Upper lobe of left lung (tissue), 4 donors: Measurements from ENCODE around the gene NHERF1.

Experiments used
- CTCF ChIP-seq, 6 experiments: fragments of 450-650 bp in 4 of 6; fragments of 200-600 bp in 2 of 6; sonication (generic) in 2 of 6; IDR thresholded peaks; one replicate each; pipeline ENCODE4 v1.5.1; 2016 to 2019; ENCODE audit warnings: antibody characterized with exemption in 6 of 6
- EP300 ChIP-seq, 4 donors: sonication (generic); formaldehyde crosslinking; IDR thresholded peaks; one replicate each; pipeline ENCODE4 v1.5.1; 2017; ENCODE audit warnings: antibody characterized with exemption in 4 of 4, control low read depth in 2 of 4
- POLR2A ChIP-seq, 4 donors: fragments of 450-650 bp; IDR thresholded peaks; one replicate each; pipeline ENCODE4 v1.5.1; 2016 to 2017; ENCODE audit warnings: antibody characterized with exemption in 4 of 4, mild to moderate bottlenecking in 2 of 4
- POLR2AphosphoS5 ChIP-seq, 2 donors: sonication (generic); formaldehyde crosslinking; IDR thresholded peaks; one replicate each; pipeline ENCODE4 v1.5.1; 2017; ENCODE audit warnings: antibody characterized with exemption in 2 of 2

- TF ChIP-seq POLR2A (IDR thresholded peaks at IDR 0.05) (no peak), CTCF (IDR thresholded peaks at IDR 0.05) (no peak), POLR2AphosphoS5 (IDR thresholded peaks at IDR 0.05) (no peak), EP300 (IDR thresholded peaks at IDR 0.05) (no peak)
Observed at GRCh38 chr17:74731347-74731605, 17.2 kb upstream of the NHERF1 start.
